SK-N-SH (cell line): ENCODE data around the gene EVI2B. TPM values are rescaled to one million over a fixed set of nuclear protein-coding genes. Genes with fewer than 3 reads are reported as not detected.

Experiments used
- CTCF ChIA-PET: fragments of 300-600, 350-600 bp; formaldehyde crosslinking; extraction: SDS; loops from one replicate; lab custom pipeline; 2021; lab: Yijun Ruan, JAX
- POLR2A ChIA-PET: fragments of 350-600 bp; sonication (Branson Sonifier 250); formaldehyde crosslinking; extraction: SDS; loops from one replicate; lab custom pipeline; 2020; ENCODE audit warnings: antibody characterized with exemption, inconsistent platforms; lab: Yijun Ruan, JAX
- DNase-seq: peaks from one replicate; pipeline ENCODE4 v3.0.0; 2012
- H2AFZ ChIP-seq: fragments of 200-600 bp; sonication (generic); 2 replicates; pipeline ENCODE4 v1.8.1; 2016; ENCODE audit warnings: antibody characterized with exemption, mild to moderate bottlenecking, low read depth
- H3F3A ChIP-seq: fragments of 200-600 bp; sonication (generic); replicated peaks from 2 replicates; pipeline ENCODE3; 2016; ENCODE audit warnings: antibody characterized with exemption, mild to moderate bottlenecking; ENCODE audit not compliant: insufficient read depth
- H3K27ac ChIP-seq, 2 experiments: fragments of 200-500 bp in 1 of 2; fragments of 200-600 bp in 1 of 2; sonication (Bioruptor generic) in 1 of 2; sonication (generic), shearing (Covaris generic) in 1 of 2; 2 replicates each; pipeline versions ENCODE4 v1.5.1 to v1.6.1; 2014 to 2016; ENCODE audit warnings: low read depth in 2 of 2, inconsistent platforms in 1 of 2, low read length in 1 of 2, mild to moderate bottlenecking in 1 of 2, mixed read lengths in 1 of 2
- H3K27me3 ChIP-seq: fragments of 200-600 bp; sonication (generic), shearing (Covaris generic); 2 replicates; pipeline ENCODE4 v1.6.1; 2016; ENCODE audit warnings: mixed run types; ENCODE audit not compliant: insufficient read depth
- H3K36me3 ChIP-seq, 2 experiments: fragments of 200-500 bp in 1 of 2; fragments of 200-600 bp in 1 of 2; sonication (Bioruptor generic) in 1 of 2; sonication (generic) in 1 of 2; replicated peaks in 1 of 2; 2 replicates each; pipeline versions ENCODE3 to v1.5.1; 2014 to 2016; ENCODE audit warnings: low read length in 1 of 2, mild to moderate bottlenecking in 1 of 2; ENCODE audit not compliant: insufficient read depth in 2 of 2, control insufficient read depth in 1 of 2
- H3K4me1 ChIP-seq, 2 experiments: fragments of 200-500 bp in 1 of 2; fragments of 200-600 bp in 1 of 2; sonication (Bioruptor generic) in 1 of 2; sonication (generic), shearing (Covaris generic) in 1 of 2; 2 replicates each; pipeline versions ENCODE4 v1.5.1 to v1.6.1; 2014 to 2016; ENCODE audit warnings: low read depth in 1 of 2, low read length in 1 of 2, mixed run types in 1 of 2; ENCODE audit not compliant: insufficient read depth in 2 of 2, control insufficient read depth in 1 of 2
- H3K4me2 ChIP-seq: fragments of 200-600 bp; sonication (generic), shearing (Covaris generic); 2 replicates; pipeline ENCODE4 v1.6.1; 2017; ENCODE audit warnings: mixed run types
- H3K4me3 ChIP-seq, 2 experiments: fragments of 200-500 bp in 1 of 2; fragments of 200-600 bp in 1 of 2; sonication (Bioruptor generic) in 1 of 2; sonication (generic), shearing (Covaris generic) in 1 of 2; 2 replicates each; pipeline versions ENCODE4 v1.5.1 to v1.8.1; 2014 to 2016; ENCODE audit warnings: low read depth in 2 of 2, inconsistent platforms in 1 of 2, low read length in 1 of 2, mild to moderate bottlenecking in 1 of 2, mixed read lengths in 1 of 2, moderate library complexity in 1 of 2
- H3K79me2 ChIP-seq: fragments of 200-600 bp; sonication (generic); 2 replicates; pipeline ENCODE4 v1.8.1; 2017; ENCODE audit warnings: mild to moderate bottlenecking; ENCODE audit not compliant: insufficient read depth
- H3K9ac ChIP-seq: fragments of 200-600 bp; sonication (generic); 2 replicates; pipeline ENCODE4 v1.6.1; 2017; ENCODE audit warnings: mixed run types
- H3K9me2 ChIP-seq: fragments of 200-600 bp; sonication (generic); 2 replicates; pipeline ENCODE4 v1.6.1; 2017; ENCODE audit warnings: mixed run types
- H3K9me3 ChIP-seq: fragments of 200-600 bp; sonication (generic); 2 replicates; pipeline ENCODE4 v1.6.1; 2017; ENCODE audit warnings: mixed run types, mild to moderate bottlenecking, moderate library complexity
- H4K20me1 ChIP-seq: fragments of 200-600 bp; sonication (generic); 2 replicates; pipeline ENCODE4 v1.6.1; 2017; ENCODE audit warnings: mild to moderate bottlenecking, mixed run types; ENCODE audit not compliant: insufficient read depth
- ELF1 ChIP-seq: IDR thresholded peaks from 2 replicates; pipeline ENCODE4 v1.4.0; 2012
- EP300 ChIP-seq, 2 experiments: IDR thresholded peaks; 2 replicates each; pipeline versions ENCODE4 v1.4.0 to v1.6.1; 2012; ENCODE audit warnings: borderline replicate concordance in 1 of 2, low read depth in 1 of 2, low read length in 1 of 2
- FOSL2 ChIP-seq: IDR thresholded peaks from 2 replicates; pipeline ENCODE4 v1.4.0; 2012; ENCODE audit warnings: low read depth, mild to moderate bottlenecking, moderate library complexity, borderline replicate concordance
- FOXJ3 ChIP-seq: sonication (generic); formaldehyde crosslinking; IDR thresholded peaks from 2 replicates; pipeline ENCODE4 v1.5.1; 2020; ENCODE audit warnings: mild to moderate bottlenecking, missing genetic modification reagents
- FOXM1 ChIP-seq: IDR thresholded peaks from 2 replicates; pipeline ENCODE4 v1.4.0; 2012; ENCODE audit warnings: low read depth, mild to moderate bottlenecking
- GABPA ChIP-seq: IDR thresholded peaks from 2 replicates; pipeline ENCODE4 v1.4.0; 2012; ENCODE audit warnings: low read depth, mild to moderate bottlenecking
- GATA2 ChIP-seq: sonication (generic); formaldehyde crosslinking; IDR thresholded peaks from 2 replicates; pipeline ENCODE4 v1.5.0; 2020; ENCODE audit warnings: mild to moderate bottlenecking, missing genetic modification reagents
- JUND ChIP-seq: IDR thresholded peaks from 2 replicates; pipeline ENCODE4 v1.4.0; 2012
- MEF2A ChIP-seq: IDR thresholded peaks from 2 replicates; pipeline ENCODE4 v1.4.0; 2012; ENCODE audit warnings: low read depth, borderline replicate concordance
- MXI1 ChIP-seq: IDR thresholded peaks from 2 replicates; pipeline ENCODE4 v1.6.1; 2012; ENCODE audit warnings: mild to moderate bottlenecking, low read depth, low read length, improper control_type of control experiment
- NFIC ChIP-seq: IDR thresholded peaks from 2 replicates; pipeline ENCODE4 v1.4.0; 2012; ENCODE audit warnings: borderline replicate concordance
- POLR2AphosphoS5 ChIP-seq: IDR thresholded peaks from 2 replicates; pipeline ENCODE4 v1.6.1; 2012; ENCODE audit warnings: low read depth, low read length
- RAD21 ChIP-seq: IDR thresholded peaks from 2 replicates; pipeline ENCODE4 v1.6.1; 2012; ENCODE audit warnings: mild to moderate bottlenecking, low read length
- RCOR1 ChIP-seq: fragments of 150-350 bp; IDR thresholded peaks from 2 replicates; pipeline ENCODE4 v1.6.1; 2017; ENCODE audit warnings: antibody characterized with exemption, low read length
- RFX5 ChIP-seq: IDR thresholded peaks from 2 replicates; pipeline ENCODE4 v1.6.1; 2012; ENCODE audit warnings: mild to moderate bottlenecking, improper control_type of control experiment, low read length
- RXRA ChIP-seq: IDR thresholded peaks from 2 replicates; pipeline ENCODE4 v1.4.0; 2012; ENCODE audit warnings: low read depth, mild to moderate bottlenecking, borderline replicate concordance
- SIN3A ChIP-seq: IDR thresholded peaks from 2 replicates; pipeline ENCODE4 v1.6.1; 2012; ENCODE audit warnings: low read depth, mild to moderate bottlenecking, low read length, moderate library complexity, borderline replicate concordance
- SMC3 ChIP-seq: IDR thresholded peaks from 2 replicates; pipeline ENCODE4 v1.6.1; 2012; ENCODE audit warnings: low read depth, low read length, improper control_type of control experiment
- TCF12 ChIP-seq: IDR thresholded peaks from 2 replicates; pipeline ENCODE4 v1.4.0; 2012
- TEAD4 ChIP-seq: IDR thresholded peaks from 2 replicates; pipeline ENCODE4 v1.4.0; 2012; ENCODE audit warnings: mild to moderate bottlenecking, borderline replicate concordance; ENCODE audit not compliant: insufficient read depth
- YY1 ChIP-seq: IDR thresholded peaks from 2 replicates; pipeline ENCODE4 v1.4.0; 2012; ENCODE audit warnings: low read depth, mild to moderate bottlenecking
- WGBS: methylation state at CpG from one replicate; pipeline ENCODE4 v1.1.6; 2017; ENCODE audit warnings: low lambda C conversion rate; 5-methylcytosine and 5-hydroxymethylcytosine counted together
- polyA plus RNA-seq, 3 experiments: library from polyadenylated mRNA; depleted of rRNA; stranded (reverse); fragments of >200 nt; gene quantifications; 2 replicates each; pipeline ENCODE4 v1.2.3, GENCODE V29; 2012
- TF ChIP-seq, protein P1 (sequence below): fragments of 150-350 bp; IDR thresholded peaks from 2 replicates; pipeline ENCODE4 v1.6.1; 2017; ENCODE audit warnings: antibody characterized with exemption, low read length, low read depth, borderline replicate concordance
- TF ChIP-seq, protein P2 (sequence below): fragments of 150-350 bp; IDR thresholded peaks from 2 replicates; pipeline ENCODE4 v1.6.1; 2016; ENCODE audit warnings: mild to moderate bottlenecking, low read depth, low read length
- TF ChIP-seq, protein P3 (sequence below): IDR thresholded peaks from 2 replicates; pipeline ENCODE4; 2012
- TF ChIP-seq, protein P4 (sequence below): IDR thresholded peaks from 2 replicates; pipeline ENCODE4 v1.4.0; 2012; ENCODE audit warnings: low read depth

EVI2B gene
- polyA plus RNA-seq, 1 of the 3 experiments (the other 2 are of a cell fraction): 0.64 TPM

DNA sequence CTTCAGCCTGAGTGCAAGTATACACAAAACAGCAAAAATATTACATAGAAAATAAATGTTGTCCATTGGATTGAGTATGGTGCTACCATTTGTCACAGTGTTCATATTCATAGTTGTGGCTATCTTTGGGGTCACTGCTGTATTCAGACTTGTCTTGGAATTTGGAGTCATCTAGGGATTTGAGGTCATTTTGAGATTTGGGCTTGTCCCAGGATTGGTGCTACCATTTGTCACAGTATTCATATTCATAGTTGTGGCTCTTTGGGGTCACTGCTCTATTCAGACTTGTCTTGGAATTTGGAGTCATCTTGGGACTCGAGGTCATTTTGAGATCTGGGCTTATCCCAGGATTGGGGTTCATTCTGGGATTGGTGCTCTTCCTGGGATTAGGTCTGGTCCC is 41.6 kb downstream of the EVI2B start:
- H3K9ac ChIP-seq: no peak overlapping the region
- H3K36me3 ChIP-seq: peaks cover 24 to 59% of the 10 kb centered on the region in 2 experiments
- H2AFZ ChIP-seq: no peak overlapping the region
- POLR2A ChIA-PET: no interaction called here
- H3K27ac ChIP-seq: no peak overlapping the region
- no peak for DNase-seq
- H3K4me3 ChIP-seq: no peak overlapping the region
- peaks cover 27% of the 10 kb centered on the region for H3F3A ChIP-seq
- H4K20me1 ChIP-seq: no peaks in the 10 kb centered on the region
- H3K9me2 ChIP-seq: no peaks in the 10 kb centered on the region
- H3K9me3 ChIP-seq: no peaks in the 10 kb centered on the region
- WGBS: 100% methylated on average over 1 of the region's 1 CpG
- no peaks in the 10 kb centered on the region for H3K27me3 ChIP-seq
- H3K4me1 ChIP-seq: peaks cover 5 to 32% of the 10 kb centered on the region in 2 experiments
- TF ChIP-seq TCF12: no peak
- no peak for TF ChIP-seq MXI1
- peaks cover 7% of the 10 kb centered on the region; the same call in 1 of the 2 replicates for H3K79me2 ChIP-seq
- no peak overlapping the region for H3K4me2 ChIP-seq
- CTCF ChIA-PET: no interaction called here

DNA sequence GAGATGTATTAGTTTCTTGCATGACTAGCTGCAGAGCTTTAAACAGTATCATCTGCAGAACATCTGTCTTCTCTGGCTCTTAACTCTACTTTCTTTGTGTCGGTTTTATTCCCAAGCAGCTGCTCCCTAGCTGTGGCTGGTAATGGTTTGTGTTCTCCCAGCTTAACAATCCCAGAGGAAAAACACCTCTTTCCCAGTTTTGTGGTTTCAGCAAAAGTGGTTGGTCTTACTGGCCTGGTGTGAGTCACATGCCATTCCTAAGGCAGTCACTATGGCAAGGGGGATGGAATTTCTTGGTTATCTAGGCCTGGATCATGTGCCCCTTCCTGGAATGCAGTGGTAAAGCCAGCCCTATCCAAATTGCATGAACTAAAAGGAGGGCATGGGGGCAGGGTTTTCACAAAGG is 44.3 kb downstream of the EVI2B start:
- peaks cover 46% of the 10 kb centered on the region for H3F3A ChIP-seq
- peaks cover 5 to 32% of the 10 kb centered on the region in 2 experiments for H3K4me1 ChIP-seq
- H3K4me2 ChIP-seq: peak overlapping the region; percentile 49; the same call in 1 of the 2 replicates
- H3K9me3 ChIP-seq: no peaks in the 10 kb centered on the region
- ChIA-PET POLR2A (no interaction called here), CTCF (no interaction called here)
- no peak overlapping the region for H3K4me3 ChIP-seq
- no peaks in the 10 kb centered on the region for H3K27me3 ChIP-seq
- no peak overlapping the region for H2AFZ ChIP-seq
- no peak for DNase-seq
- peak overlapping the region; percentile 20; the same call in 1 of the 2 replicates for H3K9ac ChIP-seq
- H3K9me2 ChIP-seq: peaks cover 4% of the 10 kb centered on the region; the same call in 1 of the 2 replicates
- peak overlapping the region; percentile 79 to 91 for H3K27ac ChIP-seq
- H3K79me2 ChIP-seq: peaks cover 4% of the 10 kb centered on the region; the same call in 1 of the 2 replicates
- peaks cover 28 to 66% of the 10 kb centered on the region in 2 experiments for H3K36me3 ChIP-seq
- H4K20me1 ChIP-seq: no peaks in the 10 kb centered on the region
- WGBS: 0% methylated on average over 1 of the region's 1 CpG
- TF ChIP-seq ELF1 (no peak; the same call in 1 of the 2 replicates), FOXM1 (peak; percentile 88), RCOR1 (no peak), RAD21 (peak; percentile 2; the same call in 1 of the 2 replicates), EP300 (IDR thresholded peaks at IDR 0.05; ENCODE audit: borderline replicate concordance in 1 of 2, low read depth in 1 of 2, low read length in 1 of 2) (peak in 1 of 2 experiments; percentile 98; a peak in 2 of 4 replicates), FOXJ3 (CRISPR knock-in tag) (no peak), GATA2 (no peak), YY1 (peak; percentile 56; the same call in 1 of the 2 replicates), TEAD4 (peak; percentile 99), GABPA (no peak), SIN3A (peak; percentile 87), MEF2A (peak; percentile 69; the same call in 1 of the 2 replicates), MXI1 (no peak), JUND (peak; percentile 97), POLR2AphosphoS5 (peak; percentile 82; the same call in 1 of the 2 replicates), FOSL2 (peak; percentile 92), RFX5 (no peak), RXRA (peak; percentile 96), SMC3 (no peak), NFIC (peak; percentile 93)
- TF ChIP-seq, protein P1, sequence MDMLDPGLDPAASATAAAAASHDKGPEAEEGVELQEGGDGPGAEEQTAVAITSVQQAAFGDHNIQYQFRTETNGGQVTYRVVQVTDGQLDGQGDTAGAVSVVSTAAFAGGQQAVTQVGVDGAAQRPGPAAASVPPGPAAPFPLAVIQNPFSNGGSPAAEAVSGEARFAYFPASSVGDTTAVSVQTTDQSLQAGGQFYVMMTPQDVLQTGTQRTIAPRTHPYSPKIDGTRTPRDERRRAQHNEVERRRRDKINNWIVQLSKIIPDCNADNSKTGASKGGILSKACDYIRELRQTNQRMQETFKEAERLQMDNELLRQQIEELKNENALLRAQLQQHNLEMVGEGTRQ: peak; percentile 52; the same call in 1 of the 2 replicates
- TF ChIP-seq, protein P2, sequence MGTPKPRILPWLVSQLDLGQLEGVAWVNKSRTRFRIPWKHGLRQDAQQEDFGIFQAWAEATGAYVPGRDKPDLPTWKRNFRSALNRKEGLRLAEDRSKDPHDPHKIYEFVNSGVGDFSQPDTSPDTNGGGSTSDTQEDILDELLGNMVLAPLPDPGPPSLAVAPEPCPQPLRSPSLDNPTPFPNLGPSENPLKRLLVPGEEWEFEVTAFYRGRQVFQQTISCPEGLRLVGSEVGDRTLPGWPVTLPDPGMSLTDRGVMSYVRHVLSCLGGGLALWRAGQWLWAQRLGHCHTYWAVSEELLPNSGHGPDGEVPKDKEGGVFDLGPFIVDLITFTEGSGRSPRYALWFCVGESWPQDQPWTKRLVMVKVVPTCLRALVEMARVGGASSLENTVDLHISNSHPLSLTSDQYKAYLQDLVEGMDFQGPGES: no peak
- TF ChIP-seq, protein P3, sequence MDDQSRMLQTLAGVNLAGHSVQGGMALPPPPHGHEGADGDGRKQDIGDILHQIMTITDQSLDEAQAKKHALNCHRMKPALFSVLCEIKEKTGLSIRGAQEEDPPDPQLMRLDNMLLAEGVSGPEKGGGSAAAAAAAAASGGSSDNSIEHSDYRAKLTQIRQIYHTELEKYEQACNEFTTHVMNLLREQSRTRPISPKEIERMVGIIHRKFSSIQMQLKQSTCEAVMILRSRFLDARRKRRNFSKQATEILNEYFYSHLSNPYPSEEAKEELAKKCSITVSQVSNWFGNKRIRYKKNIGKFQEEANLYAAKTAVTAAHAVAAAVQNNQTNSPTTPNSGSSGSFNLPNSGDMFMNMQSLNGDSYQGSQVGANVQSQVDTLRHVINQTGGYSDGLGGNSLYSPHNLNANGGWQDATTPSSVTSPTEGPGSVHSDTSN: peak; percentile 79; the same call in 1 of the 2 replicates
- TF ChIP-seq, protein P4, sequence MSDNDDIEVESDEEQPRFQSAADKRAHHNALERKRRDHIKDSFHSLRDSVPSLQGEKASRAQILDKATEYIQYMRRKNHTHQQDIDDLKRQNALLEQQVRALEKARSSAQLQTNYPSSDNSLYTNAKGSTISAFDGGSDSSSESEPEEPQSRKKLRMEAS: peak; percentile 90
